HAP-1 (cell line): ENCODE data around the gene FAM227A.
"Not testable (repeated sequence)": the region's sequence is repeated elsewhere in the genome, so short reads cannot be mapped to it uniquely, and the experiment has no call there.

Experiments
- DNase-seq, 2 experiments: peaks; one replicate each; pipeline ENCODE4 v3.0.0-alpha.2; 2016 to 2020; ENCODE audit warnings: low spot score in 2 of 2
- H3K27me3 ChIP-seq: fragments of 250-450 bp; sonication (Bioruptor Pico); 2 replicates; pipeline ENCODE4 v1.5.1; 2020; ENCODE audit warnings: low read depth, mild to moderate bottlenecking, moderate library complexity
- H3K36me3 ChIP-seq: fragments of 250-450 bp; sonication (Bioruptor Pico); replicated peaks from 2 replicates; pipeline ENCODE4 v1.5.1; 2020; ENCODE audit warnings: mild to moderate bottlenecking
- H3K4me1 ChIP-seq: fragments of 250-450 bp; sonication (Bioruptor Pico); 2 replicates; pipeline ENCODE4 v1.5.1; 2020; ENCODE audit warnings: mild to moderate bottlenecking
- H3K4me3 ChIP-seq: fragments of 250-450 bp; sonication (Bioruptor Pico); 2 replicates; pipeline ENCODE4 v1.5.1; 2020; ENCODE audit warnings: mild to moderate bottlenecking, moderate library complexity
- H3K9me3 ChIP-seq: fragments of 250-450 bp; sonication (Bioruptor Pico); 2 replicates; pipeline ENCODE4 v1.5.1; 2020; ENCODE audit warnings: mild to moderate bottlenecking, moderate library complexity
- in situ Hi-C: fragments of 300-500 bp; cut with MboI; formaldehyde crosslinking; loops from 3 replicates; pipeline ENCODE4 v1.14.3; 2020; ENCODE audit warnings: low sequenced_read_pairs, inconsistent platforms, mixed read lengths

FAM227A gene

GRCh38 chr22:38612217-38613006 is 43.8 kb downstream of the FAM227A start:
- in situ Hi-C loops, result no loop called here
- H3K36me3 ChIP-seq, result 0 out of 2 replicates have a peak, but pooled peaks cover under 1% of the 10 kb centered on the region
- peaks cover 13% of the 10 kb centered on the region for H3K4me1 ChIP-seq
- H3K4me3 ChIP-seq, result no peak overlapping the region
- no peak for DNase-seq
- no peaks in the 10 kb centered on the region for H3K9me3 ChIP-seq
- no peaks in the 10 kb centered on the region for H3K27me3 ChIP-seq

GRCh38 chr22:38611559-38611958 is 44.6 kb downstream of the FAM227A start:
- Histone ChIP-seq H3K27me3 (no peaks in the 10 kb centered on the region), H3K4me3 (no peak overlapping the region), H3K4me1 (peaks cover 13% of the 10 kb centered on the region), H3K9me3 (no peaks in the 10 kb centered on the region), H3K36me3 (no peaks in the 10 kb centered on the region)
- no peak for DNase-seq
- in situ Hi-C loops, result no loop called here

GRCh38 chr22:38610234-38610633 is 46.0 kb downstream of the FAM227A start:
- Histone ChIP-seq H3K4me3 (no peak overlapping the region), H3K4me1 (peaks cover 12% of the 10 kb centered on the region), H3K36me3 (no peaks in the 10 kb centered on the region), H3K27me3 (no peaks in the 10 kb centered on the region), H3K9me3 (no peaks in the 10 kb centered on the region)
- DNase-seq, result no peak
- in situ Hi-C loops, result no loop called here

GRCh38 chr22:38608992-38609750 is 47.0 kb downstream of the FAM227A start:
- Histone ChIP-seq H3K27me3 (no peaks in the 10 kb centered on the region), H3K9me3 (no peaks in the 10 kb centered on the region), H3K4me1 (peaks cover 4% of the 10 kb centered on the region), H3K4me3 (no peak overlapping the region), H3K36me3 (no peaks in the 10 kb centered on the region)
- in situ Hi-C loops, result no loop called here
- no peak for DNase-seq

- Histone ChIP-seq H3K27me3 (no peaks in the 10 kb centered on the region), H3K4me1 (no peaks in the 10 kb centered on the region), H3K9me3 (no peaks in the 10 kb centered on the region), H3K4me3 (no peak overlapping the region), H3K36me3 (no peaks in the 10 kb centered on the region)
- no peak for DNase-seq
- in situ Hi-C loops, result no loop called here
Measured at GRCh38 chr22:38607680-38608079, 48.5 kb downstream of the FAM227A start.

GRCh38 chr22:38602166-38602565 is 54.0 kb downstream of the FAM227A start:
- no peak for DNase-seq
- in situ Hi-C loops, result no loop called here

GRCh38 chr22:38601221-38601764 is 54.9 kb downstream of the FAM227A start:
- Histone ChIP-seq H3K9me3 (no peaks in the 10 kb centered on the region), H3K4me1 (no peaks in the 10 kb centered on the region), H3K27me3 (no peaks in the 10 kb centered on the region), H3K4me3 (no peak overlapping the region), H3K36me3 (no peaks in the 10 kb centered on the region)
- no peak for DNase-seq
- in situ Hi-C loops, result no loop called here

More at GRCh38 chr22:38602166-38602565, 54.0 kb downstream of the FAM227A start:
- Histone ChIP-seq H3K36me3 (no peaks in the 10 kb centered on the region), H3K27me3 (no peaks in the 10 kb centered on the region), H3K4me1 (no peaks in the 10 kb centered on the region), H3K9me3 (no peaks in the 10 kb centered on the region), H3K4me3 (no peak overlapping the region)

- Histone ChIP-seq H3K9me3 (no peaks in the 10 kb centered on the region), H3K4me3 (no peak overlapping the region), H3K36me3 (no peaks in the 10 kb centered on the region), H3K27me3 (no peaks in the 10 kb centered on the region), H3K4me1 (no peaks in the 10 kb centered on the region)
- no peak for DNase-seq
- in situ Hi-C loops, result no loop called here
Measured at GRCh38 chr22:38599466-38599865, 56.7 kb downstream of the FAM227A start.

- H3K4me1 ChIP-seq, H3K9me3 ChIP-seq, DNase-seq, H3K36me3 ChIP-seq, in situ Hi-C loops, H3K4me3 ChIP-seq, H3K27me3 ChIP-seq: not testable (repeated sequence)
Measured at GRCh38 chr22:38582923-38583322, 73.3 kb downstream of the FAM227A start.

- no peak for DNase-seq
- H3K36me3 ChIP-seq, result no peaks in the 10 kb centered on the region
- in situ Hi-C loops, result no loop called here
Measured at GRCh38 chr22:38578505-38578904, 77.7 kb downstream of the FAM227A start.

GRCh38 chr22:38572065-38572464 is 84.1 kb downstream of the FAM227A start:
- no peaks in the 10 kb centered on the region for H3K27me3 ChIP-seq
- in situ Hi-C loops, result loop anchor here (5.0 kb wide), 1 partner anchor 520 kb away; no protein-coding TSS in a partner anchor
- H3K4me3 ChIP-seq, result no peak overlapping the region
- H3K4me1 ChIP-seq, result peaks cover 19% of the 10 kb centered on the region
- DNase-seq, result peak; percentile 57 to 69
- no peaks in the 10 kb centered on the region for H3K36me3 ChIP-seq
- no peaks in the 10 kb centered on the region for H3K9me3 ChIP-seq

More at GRCh38 chr22:38578505-38578904, 77.7 kb downstream of the FAM227A start:
- Histone ChIP-seq H3K4me3 (no peak overlapping the region), H3K4me1 (no peaks in the 10 kb centered on the region), H3K9me3 (no peaks in the 10 kb centered on the region), H3K27me3 (no peaks in the 10 kb centered on the region)

- Histone ChIP-seq H3K9me3 (no peaks in the 10 kb centered on the region), H3K4me3 (peak overlapping the region; percentile 47), H3K27me3 (no peaks in the 10 kb centered on the region), H3K36me3 (no peaks in the 10 kb centered on the region), H3K4me1 (peaks cover 27% of the 10 kb centered on the region)
- DNase-seq, result peak; percentile 26 to 48
- in situ Hi-C loops, result loop anchor here (5.0 kb wide), 1 partner anchor 519 kb away; no protein-coding TSS in a partner anchor
Measured at GRCh38 chr22:38570779-38571364, 85.3 kb downstream of the FAM227A start.

- H3K4me3 ChIP-seq, result peak within 1 kb of the TSS; percentile 47
- peaks cover 27% of the 10 kb centered on the region for H3K4me1 ChIP-seq
- H3K36me3 ChIP-seq, result no peaks in the 10 kb centered on the region
- H3K27me3 ChIP-seq, result no peaks in the 10 kb centered on the region
- no peaks in the 10 kb centered on the region for H3K9me3 ChIP-seq
- DNase-seq, result peak; percentile 92 to 100
- in situ Hi-C loops, result loop anchor here (5.0 kb wide), 1 partner anchor 518 kb away; no protein-coding TSS in a partner anchor
Measured at GRCh38 chr22:38569972-38570778, 86.0 kb downstream of the FAM227A start, which contains the start of gene DMC1. DMC1 (minus strand) TSS chr22:38570183; CDS start chr22:38568256, 1,927 bp downstream.
